Suprapubic skin (tissue), 4 donors: ENCODE data around the gene PRSS33. TPM values are rescaled to one million over a fixed set of nuclear protein-coding genes. Genes with fewer than 3 reads are reported as not detected.
A peak's percentile ranks its signal among the peaks of the same experiment; 100 is the strongest.

Experiments used
- DNase-seq, 2 donors: peaks; one replicate each; pipeline ENCODE4 v3.0.0-alpha.2; 2019; ENCODE audit warnings: low spot score in 2 of 2
- H3K27ac ChIP-seq: fragments of 200-600 bp; sonication (generic); one replicate; pipeline ENCODE4 v1.5.1; 2019
- H3K27me3 ChIP-seq: fragments of 200-600 bp; sonication (generic); one replicate; pipeline ENCODE4 v1.5.1; 2019
- H3K36me3 ChIP-seq: fragments of 200-600 bp; sonication (generic); one replicate; pipeline ENCODE4 v1.5.1; 2019
- H3K4me1 ChIP-seq: fragments of 200-600 bp; sonication (generic); one replicate; pipeline ENCODE4 v1.5.1; 2019
- H3K4me3 ChIP-seq: fragments of 200-600 bp; sonication (generic); one replicate; pipeline ENCODE4 v1.5.1; 2019; ENCODE audit warnings: mild to moderate bottlenecking
- H3K9me3 ChIP-seq: fragments of 200-600 bp; sonication (generic); one replicate; pipeline ENCODE4 v1.5.1; 2019
- EP300 ChIP-seq: sonication (generic); formaldehyde crosslinking; IDR thresholded peaks from one replicate; pipeline ENCODE4 v1.6.1; 2017; ENCODE audit warnings: antibody characterized with exemption
- POLR2A ChIP-seq, 2 donors: fragments of 450-650 bp; IDR thresholded peaks; one replicate each; pipeline ENCODE4 v1.6.1; 2017; ENCODE audit warnings: antibody characterized with exemption in 2 of 2, mild to moderate bottlenecking in 2 of 2, moderate library complexity in 2 of 2
- POLR2AphosphoS5 ChIP-seq, 3 donors: sonication (generic); formaldehyde crosslinking; IDR thresholded peaks; one replicate each; pipeline ENCODE4 v1.6.1; 2017; ENCODE audit warnings: antibody characterized with exemption in 3 of 3
- WGBS: methylation state at CpG from one replicate; pipeline ENCODE4 v1.1.5; 2018; 5-methylcytosine and 5-hydroxymethylcytosine counted together
- total RNA-seq, 4 donors: library from RNA; depleted of rRNA; stranded (reverse); fragments of >200 nt; gene quantifications; one replicate each; pipeline ENCODE4 v1.1.0, GENCODE V29; 2016
- TF ChIP-seq, protein P1 (sequence below), 2 donors: fragments of 200-600 bp in 1 of 2; fragments of 450-650 bp in 1 of 2; sonication (generic) in 1 of 2; IDR thresholded peaks; one replicate each; pipeline ENCODE4 v1.5.1; 2016 to 2019; ENCODE audit warnings: antibody characterized with exemption in 2 of 2, mild to moderate bottlenecking in 1 of 2, moderate library complexity in 1 of 2

PRSS33 gene
- total RNA-seq, 4 donors from 2014 or later: not detected

GRCh38 chr16:2779151-2779920 lies 8.0 kb downstream of the PRSS33 start:
- no peak for TF ChIP-seq POLR2AphosphoS5 (IDR thresholded peaks at IDR 0.05)
- TF ChIP-seq, protein P1, sequence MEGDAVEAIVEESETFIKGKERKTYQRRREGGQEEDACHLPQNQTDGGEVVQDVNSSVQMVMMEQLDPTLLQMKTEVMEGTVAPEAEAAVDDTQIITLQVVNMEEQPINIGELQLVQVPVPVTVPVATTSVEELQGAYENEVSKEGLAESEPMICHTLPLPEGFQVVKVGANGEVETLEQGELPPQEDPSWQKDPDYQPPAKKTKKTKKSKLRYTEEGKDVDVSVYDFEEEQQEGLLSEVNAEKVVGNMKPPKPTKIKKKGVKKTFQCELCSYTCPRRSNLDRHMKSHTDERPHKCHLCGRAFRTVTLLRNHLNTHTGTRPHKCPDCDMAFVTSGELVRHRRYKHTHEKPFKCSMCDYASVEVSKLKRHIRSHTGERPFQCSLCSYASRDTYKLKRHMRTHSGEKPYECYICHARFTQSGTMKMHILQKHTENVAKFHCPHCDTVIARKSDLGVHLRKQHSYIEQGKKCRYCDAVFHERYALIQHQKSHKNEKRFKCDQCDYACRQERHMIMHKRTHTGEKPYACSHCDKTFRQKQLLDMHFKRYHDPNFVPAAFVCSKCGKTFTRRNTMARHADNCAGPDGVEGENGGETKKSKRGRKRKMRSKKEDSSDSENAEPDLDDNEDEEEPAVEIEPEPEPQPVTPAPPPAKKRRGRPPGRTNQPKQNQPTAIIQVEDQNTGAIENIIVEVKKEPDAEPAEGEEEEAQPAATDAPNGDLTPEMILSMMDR (IDR thresholded peaks at IDR 0.05): no peak
- TF ChIP-seq POLR2A (IDR thresholded peaks at IDR 0.05): no peak
- no peak for TF ChIP-seq EP300
- Histone ChIP-seq H3K27ac (no peak overlapping the region), H3K36me3 (peaks cover 11% of the 10 kb centered on the region), H3K27me3 (no peaks in the 10 kb centered on the region), H3K4me3 (no peak overlapping the region), H3K4me1 (peaks cover 35% of the 10 kb centered on the region), H3K9me3 (no peaks in the 10 kb centered on the region)
- DNase-seq: peak; percentile 63 to 68
- 86% methylated on average over 8 of the region's 23 CpGs for WGBS

DNA sequence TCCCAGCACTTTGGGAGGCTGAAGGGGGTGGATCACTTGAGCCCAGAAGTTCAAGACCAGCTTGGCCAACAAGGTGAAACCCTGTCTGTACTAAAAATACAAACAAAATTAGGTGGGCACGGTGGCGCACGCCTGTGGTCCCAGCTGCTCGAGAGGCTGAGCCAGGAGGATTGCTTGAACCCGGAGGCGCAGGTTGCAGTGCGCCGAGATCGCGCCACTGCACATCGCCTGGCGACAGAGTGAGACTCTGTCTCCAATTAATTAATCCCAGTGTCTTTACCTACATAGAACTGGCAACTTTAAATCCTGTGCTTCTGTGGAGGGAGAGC lies 8.8 kb downstream of the PRSS33 start:
- Histone ChIP-seq H3K36me3 (peaks cover 14% of the 10 kb centered on the region), H3K27me3 (no peaks in the 10 kb centered on the region), H3K4me3 (peak overlapping the region; percentile 84), H3K27ac (peak overlapping the region; percentile 100), H3K4me1 (peaks cover 37% of the 10 kb centered on the region), H3K9me3 (no peaks in the 10 kb centered on the region)
- TF ChIP-seq POLR2A (IDR thresholded peaks at IDR 0.05): no peak
- TF ChIP-seq EP300: no peak
- no peak for TF ChIP-seq POLR2AphosphoS5 (IDR thresholded peaks at IDR 0.05)
- TF ChIP-seq, protein P1 (IDR thresholded peaks at IDR 0.05): no peak
- DNase-seq: peak; percentile 57 to 72
- 95% methylated on average over 11 of the region's 12 CpGs for WGBS

GRCh38 chr16:2777903-2778629 lies 9.3 kb downstream of the PRSS33 start:
- H3K4me1 ChIP-seq: peaks cover 37% of the 10 kb centered on the region
- H3K9me3 ChIP-seq: no peaks in the 10 kb centered on the region
- 16% methylated on average over 18 of the region's 27 CpGs for WGBS
- peaks cover 19% of the 10 kb centered on the region for H3K36me3 ChIP-seq
- no peaks in the 10 kb centered on the region for H3K27me3 ChIP-seq
- TF ChIP-seq POLR2AphosphoS5 (IDR thresholded peaks at IDR 0.05) (no peak), POLR2A (IDR thresholded peaks at IDR 0.05) (peak in 1 of 2 donors; percentile 9)
- H3K27ac ChIP-seq: peak overlapping the region; percentile 100
- DNase-seq: peak; percentile 58 to 76
- H3K4me3 ChIP-seq: peak overlapping the region; percentile 84

- Histone ChIP-seq H3K4me3 (peak within 1 kb of the TSS; percentile 84), H3K27me3 (no peaks in the 10 kb centered on the region), H3K27ac (peak within 1 kb of the TSS; percentile 100), H3K9me3 (no peaks in the 10 kb centered on the region), H3K36me3 (peaks cover 19% of the 10 kb centered on the region), H3K4me1 (peaks cover 37% of the 10 kb centered on the region)
- TF ChIP-seq POLR2A (IDR thresholded peaks at IDR 0.05) (peak; percentile 57 to 82), EP300 (no peak), POLR2AphosphoS5 (IDR thresholded peaks at IDR 0.05) (peak; percentile 56 to 96 (median 75))
- TF ChIP-seq, protein P1 (IDR thresholded peaks at IDR 0.05): no peak
- peak; percentile 91 to 94 for DNase-seq
- WGBS: no CpG with 5 or more reads among the region's 70 CpGs
These were observed 10.0 kb downstream of the PRSS33 start, which contains the start of gene ELOB for GRCh38 chr16:2777231-2777902. TSS of gene ELOB (minus strand) at chr16:2777280. CDS start at chr16:2777239, 41 bp downstream.

DNA sequence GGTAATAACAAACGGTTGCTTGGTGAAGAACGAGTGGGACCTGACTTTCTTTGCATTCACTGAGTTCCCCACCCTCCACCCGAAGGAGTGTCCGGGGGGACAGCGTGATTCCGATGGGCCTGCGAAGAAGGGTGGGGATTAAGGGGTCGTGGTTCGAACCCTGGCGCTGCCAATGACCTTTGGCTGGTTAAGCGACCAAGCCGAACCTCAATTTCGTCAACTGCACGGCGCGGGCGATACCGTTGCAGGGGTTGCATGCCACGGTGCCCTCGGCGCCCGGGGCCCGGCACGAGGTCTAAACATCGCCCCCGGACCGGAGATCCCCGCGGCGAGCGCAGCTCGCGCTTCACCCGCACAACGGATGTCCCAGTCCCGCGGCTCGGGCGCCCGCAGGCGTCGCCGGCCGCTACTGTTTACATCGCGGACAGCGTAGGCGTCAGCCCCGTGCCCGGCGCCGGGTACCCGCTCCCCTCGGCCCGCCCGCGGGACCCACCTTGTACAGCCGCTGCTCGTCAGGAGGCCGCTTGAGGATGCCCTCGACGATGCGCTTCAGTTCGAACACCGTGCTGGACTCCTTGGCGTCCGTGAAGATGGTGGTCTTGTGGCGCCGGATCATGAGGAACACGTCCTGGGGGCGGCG lies 10.7 kb downstream of the PRSS33 start:
- 0% methylated on average over 5 of the region's 72 CpGs for WGBS
- peak overlapping the region; percentile 84 for H3K4me3 ChIP-seq
- no peaks in the 10 kb centered on the region for H3K9me3 ChIP-seq
- peak overlapping the region; percentile 100 for H3K27ac ChIP-seq
- peaks cover 37% of the 10 kb centered on the region for H3K4me1 ChIP-seq
- TF ChIP-seq, protein P1 (IDR thresholded peaks at IDR 0.05): no peak
- TF ChIP-seq EP300 (no peak), POLR2AphosphoS5 (IDR thresholded peaks at IDR 0.05) (peak in 1 of 3 donors; percentile 3), POLR2A (IDR thresholded peaks at IDR 0.05) (no peak)
- no peaks in the 10 kb centered on the region for H3K27me3 ChIP-seq
- H3K36me3 ChIP-seq: peaks cover 26% of the 10 kb centered on the region
- no peak for DNase-seq
